GM13977 (cell line): ENCODE results near the gene LDB1.
A peak's percentile ranks its signal among the peaks of the same experiment; 100 is the strongest.

ENCODE experiments used
- DNase-seq: peaks from one replicate; pipeline ENCODE4 v3.0.0; 2012; ENCODE audit warnings: low spot score
- in situ Hi-C: fragments of 300-500 bp; cut with MboI; formaldehyde crosslinking; loops from one replicate; pipeline ENCODE4 v1.12.0; 2022; ENCODE audit warnings: low sequenced_read_pairs, low pct_unique_long_range_greater_than_20kb, mixed read lengths, inconsistent platforms; ENCODE audit not compliant: unreplicated experiment
- TF ChIP-seq, protein P1 (sequence below): IDR thresholded peaks from 2 replicates; pipeline ENCODE4 v1.5.1; 2012; ENCODE audit warnings: mild to moderate bottlenecking, control low read depth; ENCODE audit not compliant: insufficient read depth; ENCODE audit errors: extremely low read depth, missing control alignments

Gene LDB1

DNA sequence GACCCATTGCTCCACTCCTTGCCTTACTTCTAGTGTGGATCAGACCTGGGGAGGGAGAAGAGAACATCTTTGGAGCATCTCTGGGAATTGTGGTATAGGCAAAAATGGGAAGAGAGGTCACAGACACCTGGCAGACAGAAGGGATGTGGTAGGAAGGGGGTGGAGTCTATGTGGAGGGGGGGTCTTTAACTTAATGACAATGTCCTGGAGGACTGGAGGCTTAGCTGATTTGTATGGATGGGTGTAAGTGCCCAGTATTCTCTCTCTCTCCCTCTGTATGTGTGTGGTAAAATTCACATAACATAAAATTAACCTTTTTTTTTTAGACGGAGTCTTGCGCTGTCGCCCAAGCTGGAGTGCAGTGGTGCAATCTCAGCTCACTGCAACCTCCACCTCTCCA is 3.1 kb upstream of the LDB1 start:
- in situ Hi-C loops: no loop called here

DNA sequence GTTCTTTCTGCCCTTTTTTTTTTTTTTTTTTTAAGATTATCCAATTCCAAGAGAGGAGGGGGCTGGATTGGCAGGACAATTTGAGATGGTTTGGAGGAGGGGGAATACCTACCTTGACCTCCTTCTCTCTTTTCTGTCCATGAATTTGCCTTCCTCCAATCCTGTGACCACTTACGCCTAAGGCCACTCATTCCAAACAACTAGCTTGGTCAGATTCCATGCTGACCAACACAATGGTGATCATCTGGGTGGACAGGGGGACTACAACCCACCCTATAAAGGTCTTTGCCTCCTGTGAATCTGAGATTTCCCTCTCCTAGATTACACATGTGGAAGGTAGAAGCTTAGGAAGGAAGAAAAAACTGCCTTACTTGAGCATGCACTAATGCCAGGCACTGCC is 2.3 kb upstream of the LDB1 start:
- no peak for DNase-seq
- in situ Hi-C loops: no loop called here
- TF ChIP-seq, protein P1, sequence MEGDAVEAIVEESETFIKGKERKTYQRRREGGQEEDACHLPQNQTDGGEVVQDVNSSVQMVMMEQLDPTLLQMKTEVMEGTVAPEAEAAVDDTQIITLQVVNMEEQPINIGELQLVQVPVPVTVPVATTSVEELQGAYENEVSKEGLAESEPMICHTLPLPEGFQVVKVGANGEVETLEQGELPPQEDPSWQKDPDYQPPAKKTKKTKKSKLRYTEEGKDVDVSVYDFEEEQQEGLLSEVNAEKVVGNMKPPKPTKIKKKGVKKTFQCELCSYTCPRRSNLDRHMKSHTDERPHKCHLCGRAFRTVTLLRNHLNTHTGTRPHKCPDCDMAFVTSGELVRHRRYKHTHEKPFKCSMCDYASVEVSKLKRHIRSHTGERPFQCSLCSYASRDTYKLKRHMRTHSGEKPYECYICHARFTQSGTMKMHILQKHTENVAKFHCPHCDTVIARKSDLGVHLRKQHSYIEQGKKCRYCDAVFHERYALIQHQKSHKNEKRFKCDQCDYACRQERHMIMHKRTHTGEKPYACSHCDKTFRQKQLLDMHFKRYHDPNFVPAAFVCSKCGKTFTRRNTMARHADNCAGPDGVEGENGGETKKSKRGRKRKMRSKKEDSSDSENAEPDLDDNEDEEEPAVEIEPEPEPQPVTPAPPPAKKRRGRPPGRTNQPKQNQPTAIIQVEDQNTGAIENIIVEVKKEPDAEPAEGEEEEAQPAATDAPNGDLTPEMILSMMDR: no peak

More for the DNA sequence above, 3.1 kb upstream of the LDB1 start:
- TF ChIP-seq, protein P1: no peak
- DNase-seq: no peak

DNA sequence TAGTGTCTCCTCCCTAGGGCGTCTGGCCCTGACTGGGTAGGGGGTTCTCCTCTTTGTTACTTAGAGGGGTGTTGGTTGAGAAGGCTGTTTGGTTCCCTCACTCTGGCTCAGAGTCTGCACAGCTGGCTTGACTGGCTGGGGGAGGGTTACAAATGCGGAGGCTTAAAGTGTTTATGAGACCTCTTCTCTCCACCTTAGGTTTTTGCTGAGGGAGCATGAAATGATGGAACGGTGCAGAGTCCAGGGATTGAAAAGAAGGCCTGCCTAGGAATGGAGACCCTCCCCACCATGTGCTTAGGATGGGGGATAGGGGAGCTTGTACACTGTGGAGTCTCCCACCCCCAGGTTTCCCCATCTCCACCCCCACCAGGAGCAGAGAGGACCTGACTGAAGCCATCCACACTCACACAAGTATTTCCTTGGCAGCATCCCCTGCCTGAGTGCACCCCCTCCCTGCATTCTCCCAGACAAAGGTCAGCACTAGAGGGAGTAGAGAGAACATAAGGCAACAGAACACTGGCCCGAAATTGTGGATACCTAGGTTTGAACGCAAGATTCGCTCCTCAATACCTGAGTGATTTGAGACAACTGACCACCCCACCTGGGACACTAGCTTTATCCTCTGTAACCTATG is 1.7 kb upstream of the LDB1 start:
- TF ChIP-seq, protein P1: no peak
- in situ Hi-C loops: no loop called here
- DNase-seq: no peak

GRCh38 chr10:102120991-102121738 is 997 bp upstream of the LDB1 start:
- TF ChIP-seq, protein P1: no peak
- in situ Hi-C loops: no loop called here
- no peak for DNase-seq

DNA sequence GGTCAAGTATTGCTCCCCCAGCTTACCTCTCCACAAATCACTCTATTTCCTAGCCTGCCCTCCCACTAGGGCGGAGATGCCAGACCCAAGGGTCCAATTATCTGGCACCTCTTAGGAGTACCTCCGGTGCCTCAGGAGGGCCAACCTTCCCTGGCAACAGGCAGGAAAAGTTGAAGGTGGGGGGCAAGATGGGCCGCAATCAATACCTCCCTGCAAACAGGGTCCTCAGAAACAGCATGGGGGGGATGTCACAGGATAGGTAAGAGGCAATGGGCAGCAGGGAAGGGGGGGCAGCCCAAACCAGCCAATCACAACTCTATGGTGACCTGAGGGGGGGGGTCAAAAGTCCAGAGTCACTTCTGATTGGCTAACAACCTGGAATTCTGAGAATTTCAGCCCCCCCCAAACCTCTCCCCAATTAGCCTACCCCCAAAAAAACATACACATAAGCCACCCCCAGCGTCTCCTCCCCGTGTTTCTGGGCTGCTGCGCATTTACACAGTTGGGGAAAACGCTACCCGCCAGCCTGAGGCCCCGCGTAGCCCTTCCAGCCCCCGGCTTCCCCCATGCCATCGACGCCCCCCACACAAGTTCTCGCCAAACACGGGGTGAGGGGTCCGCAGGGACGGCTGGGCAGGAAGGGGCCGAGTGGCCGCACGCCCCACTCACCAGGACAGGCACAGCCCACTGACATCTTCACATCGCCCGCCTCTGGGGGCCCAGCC is 589 bp downstream of the LDB1 start:
- TF ChIP-seq, protein P1: no peak
- peak; percentile 89 for DNase-seq
- in situ Hi-C loops: no loop called here

DNA sequence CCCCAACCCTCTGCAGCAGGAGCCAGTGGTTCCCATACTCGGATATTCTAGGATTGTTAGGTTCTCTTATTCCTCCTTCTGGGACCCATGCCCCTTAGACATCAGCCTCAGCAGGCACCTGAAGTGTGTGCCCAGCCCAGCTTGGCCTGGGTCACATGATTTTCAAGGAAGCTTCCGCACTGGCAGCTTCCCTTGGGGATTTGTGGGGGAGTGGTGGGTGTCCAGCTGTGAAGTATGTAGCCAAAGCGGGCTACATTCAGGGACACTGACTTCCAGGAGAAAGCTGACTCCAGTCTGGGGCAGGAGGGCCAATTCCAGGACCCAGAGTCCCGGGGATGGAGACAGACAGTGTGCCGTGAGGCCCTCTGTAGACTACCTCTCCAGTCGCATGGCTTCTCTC is 1.3 kb downstream of the LDB1 start:
- in situ Hi-C loops: no loop called here
- TF ChIP-seq, protein P1: no peak
- DNase-seq: no peak
